Left hindlimb (tissue), 1 donor: ENCODE results near the gene C1QTNF12.

ENCODE experiments used
- DNase-seq: peaks from one replicate; pipeline ENCODE4 v3.0.0-alpha.2; 2018

The C1QTNF12 gene

DNA sequence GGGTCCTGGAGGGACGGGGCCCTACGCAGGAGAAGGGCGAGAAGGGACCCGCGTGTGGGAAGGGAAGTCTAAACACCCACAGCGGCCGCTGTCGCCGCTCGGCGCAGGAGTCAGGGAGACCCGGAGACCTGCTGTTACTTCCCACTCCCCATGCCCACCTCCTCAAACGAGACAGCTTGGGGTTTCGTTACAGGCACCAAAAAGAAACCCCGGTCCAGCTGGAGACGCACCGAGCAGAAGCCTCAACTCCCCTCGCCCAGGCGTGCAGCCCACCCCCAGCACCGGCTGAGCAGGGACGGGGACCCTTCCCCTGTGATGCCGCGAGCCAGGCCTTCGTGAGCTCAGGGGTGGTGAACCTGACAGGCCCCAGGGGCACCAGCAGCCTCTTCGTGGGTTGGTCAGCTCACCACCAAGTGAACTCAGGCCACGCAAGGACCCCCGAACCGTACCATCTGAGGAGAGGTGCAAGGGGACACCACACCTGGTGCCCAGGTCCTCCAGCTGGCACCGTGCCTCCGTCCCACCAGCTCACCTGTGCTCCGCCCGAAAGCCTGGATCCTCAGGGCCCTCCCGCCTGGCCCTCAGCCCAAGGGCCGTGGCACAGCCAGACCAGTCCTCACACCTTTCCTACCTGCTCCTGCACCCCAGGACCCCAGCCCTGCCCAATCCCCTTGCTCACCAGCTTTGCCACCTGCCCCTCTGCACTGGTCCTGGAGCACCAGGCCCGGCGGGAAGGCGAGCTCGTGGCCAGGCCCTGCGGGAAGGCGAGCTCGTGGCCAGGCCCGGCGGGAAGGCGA, 19.8 kb downstream of the C1QTNF12 start:
- no peak for DNase-seq

DNA sequence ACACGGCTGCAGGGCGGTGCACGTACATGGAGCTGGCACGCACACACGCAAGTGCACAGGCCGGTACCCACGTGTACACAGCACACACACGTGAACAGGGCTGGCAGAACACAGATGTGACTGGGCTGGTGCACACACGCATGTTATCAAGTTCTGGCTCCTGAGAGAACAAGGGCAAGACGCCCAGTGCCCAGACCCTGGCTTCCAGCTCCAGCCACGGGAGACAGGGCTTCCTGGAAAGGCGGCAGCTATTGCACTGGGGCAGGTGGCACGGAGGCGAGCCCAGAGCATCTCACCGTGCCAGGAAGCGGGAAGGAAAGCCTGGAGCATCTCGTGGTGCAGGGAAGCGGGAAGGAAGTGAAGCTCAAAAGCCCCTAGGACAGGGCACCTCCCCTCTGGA, 20.6 kb downstream of the C1QTNF12 start:
- no peak for DNase-seq

DNA sequence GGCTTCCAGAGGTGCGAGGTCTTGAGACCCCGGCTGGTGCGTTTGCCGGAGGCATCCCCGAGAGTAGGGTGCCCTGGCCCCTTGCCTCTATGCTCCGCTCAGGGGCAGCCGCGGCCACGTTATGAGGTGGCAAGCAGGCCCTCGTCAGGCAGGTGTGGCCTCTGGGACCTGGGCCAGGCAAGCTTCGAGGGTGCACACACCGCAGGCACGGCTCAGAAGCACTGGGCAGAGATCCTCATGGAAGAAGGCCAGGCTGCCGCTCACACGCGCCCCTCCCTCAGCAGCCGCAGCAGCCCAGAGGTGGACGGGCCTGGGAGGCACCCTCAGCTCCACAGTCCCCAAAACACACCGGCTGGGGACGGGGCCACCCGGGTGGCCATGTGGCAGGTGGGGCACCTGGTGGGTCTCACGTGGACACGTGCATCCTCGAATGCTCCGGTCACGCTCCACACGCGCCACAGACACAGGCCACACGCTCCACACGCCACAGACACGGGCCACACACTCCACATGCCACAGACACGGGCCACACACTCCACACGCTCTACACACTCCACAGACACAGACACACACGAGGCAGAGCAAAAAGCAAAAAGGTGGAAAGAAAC, 21.2 kb downstream of the C1QTNF12 start:
- no peak for DNase-seq

DNA sequence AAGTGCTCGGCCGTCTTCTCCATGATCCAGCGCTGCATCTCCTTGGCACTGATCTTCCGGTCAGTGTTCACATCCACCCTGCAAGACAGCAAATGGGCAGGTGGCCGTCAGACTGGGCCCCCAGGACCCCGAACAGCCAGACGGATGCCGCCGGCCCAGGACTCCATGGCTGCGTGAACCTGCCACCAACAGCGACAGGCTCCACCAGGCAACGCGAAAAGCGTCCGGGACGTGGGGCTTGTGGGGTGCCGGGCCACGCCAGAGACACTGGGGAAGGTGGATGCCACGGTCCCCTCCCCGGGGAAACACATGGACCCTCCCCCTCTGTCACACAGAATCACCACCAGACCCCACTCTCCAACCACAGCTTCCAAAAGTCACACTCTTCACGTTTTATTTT, 22.6 kb downstream of the C1QTNF12 start:
- DNase-seq, result no peak

DNA sequence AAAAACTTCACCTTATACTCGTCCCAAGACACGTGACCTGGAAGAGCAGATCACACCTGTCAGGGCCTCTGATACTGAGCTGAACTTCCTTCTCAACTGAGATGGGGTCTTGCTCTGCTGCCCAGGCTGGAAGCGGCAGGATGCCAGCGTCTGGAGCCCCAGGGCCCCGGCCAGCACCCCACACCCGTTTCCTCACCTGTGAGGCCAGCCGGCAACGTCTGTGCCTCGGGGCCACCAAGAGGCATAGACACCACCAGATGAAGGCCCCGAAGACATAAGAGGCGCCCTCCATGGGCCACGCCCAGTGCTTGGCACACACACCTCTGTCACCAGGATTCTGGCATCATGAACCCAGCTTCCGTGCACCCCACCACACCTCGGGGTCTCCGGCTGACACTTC, 23.2 kb downstream of the C1QTNF12 start:
- no peak for DNase-seq

DNA sequence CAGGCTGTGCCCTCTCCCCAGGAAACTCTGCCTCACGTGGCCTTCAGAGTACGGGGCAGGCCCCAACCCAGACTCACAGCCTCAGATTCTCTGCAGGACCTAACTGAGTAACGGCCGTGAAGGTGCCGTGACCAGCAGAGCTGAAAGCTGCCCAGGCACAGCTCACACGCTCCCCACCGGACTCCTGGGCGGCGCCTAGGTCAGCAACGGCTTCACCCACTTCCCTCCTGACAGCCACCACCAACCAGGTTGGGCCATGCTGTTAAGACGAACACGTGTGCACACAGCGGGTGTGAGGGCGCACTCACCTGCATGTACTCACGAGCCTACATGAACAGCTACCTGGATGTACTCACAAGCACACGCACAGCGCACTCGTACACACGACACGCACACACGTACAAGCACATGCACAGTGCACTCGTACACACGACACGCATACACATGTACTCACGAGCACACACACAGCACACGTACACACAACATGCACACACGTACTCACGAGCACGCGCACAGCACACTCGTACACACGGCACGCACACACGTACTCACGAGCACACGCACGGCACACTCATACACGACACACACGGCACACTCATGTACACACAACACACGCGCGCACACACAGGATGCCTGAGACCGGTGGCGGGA, 23.8 kb downstream of the C1QTNF12 start:
- DNase-seq, result no peak

DNA sequence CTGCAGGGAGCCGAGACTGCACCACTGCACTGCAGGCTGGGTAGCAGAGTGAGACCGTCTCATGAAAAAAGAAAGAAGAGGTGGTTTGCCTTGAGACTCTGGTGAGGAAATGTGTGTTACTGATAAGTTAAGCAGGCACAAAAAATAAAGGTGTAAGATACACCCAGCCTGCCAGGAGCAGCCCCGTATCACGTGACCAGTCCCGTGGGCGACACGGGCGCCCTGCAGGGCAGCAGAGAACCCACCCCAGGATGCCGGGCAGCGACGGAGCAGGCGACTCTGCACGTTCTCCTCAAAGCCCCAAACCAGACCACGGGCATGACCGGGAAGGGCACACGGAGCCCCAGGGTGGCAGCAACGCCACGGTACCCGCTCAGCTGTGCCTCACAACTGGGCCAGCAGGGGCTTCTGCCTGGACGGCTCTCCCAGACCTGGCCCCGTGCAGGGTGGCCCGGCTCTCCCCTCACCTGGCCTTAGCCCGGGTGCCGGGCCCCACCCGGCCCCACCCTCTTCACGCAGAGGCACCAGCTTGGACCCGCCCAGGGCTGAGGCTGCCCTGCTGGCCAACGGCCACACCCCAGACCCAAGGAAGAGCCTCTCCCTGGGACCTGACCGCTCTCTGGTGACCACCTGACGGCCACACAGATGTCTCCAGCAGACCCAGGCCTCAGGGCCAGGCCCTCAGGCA, 24.5 kb downstream of the C1QTNF12 start:
- no peak for DNase-seq

DNA sequence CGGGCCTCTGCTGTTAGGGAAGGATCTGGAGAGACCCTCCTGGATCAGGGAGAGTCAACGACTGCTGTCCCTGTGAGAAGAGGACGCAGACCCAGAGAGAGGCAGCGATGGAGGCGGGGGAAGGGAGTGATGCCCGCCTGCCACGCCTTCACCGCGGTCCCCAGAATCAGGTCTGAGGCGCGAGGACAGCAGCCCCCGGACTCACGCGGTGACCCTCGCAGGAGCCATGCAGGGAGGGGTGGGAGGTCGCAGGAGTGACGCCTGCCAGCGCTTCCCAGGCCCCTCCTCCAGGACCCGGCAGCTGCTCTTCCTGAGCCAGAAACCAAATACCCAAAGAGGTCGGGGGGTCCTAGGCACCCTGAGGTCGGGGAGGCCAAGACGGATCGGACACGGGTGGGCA, 26.3 kb downstream of the C1QTNF12 start:
- DNase-seq, result no peak

DNA sequence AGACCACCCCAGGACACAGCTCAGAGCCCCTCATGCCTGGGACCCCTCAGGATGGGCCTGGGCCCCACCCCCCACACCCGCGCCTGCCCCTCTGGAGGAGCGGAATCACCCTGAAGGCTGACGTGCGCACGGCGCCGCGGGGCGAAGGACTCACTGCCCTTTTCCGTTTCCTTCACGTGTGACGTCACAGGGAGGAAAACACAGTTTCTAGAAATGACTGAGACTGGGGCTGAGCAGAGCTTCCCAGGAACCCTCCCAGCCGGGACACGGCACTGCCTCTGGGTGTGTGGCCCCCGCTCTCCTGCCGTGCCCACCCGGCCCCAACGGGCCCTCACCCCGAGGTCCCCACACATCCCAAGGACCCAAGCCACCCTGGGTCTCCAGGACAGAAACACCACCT, 27.2 kb downstream of the C1QTNF12 start:
- DNase-seq, result no peak

DNA sequence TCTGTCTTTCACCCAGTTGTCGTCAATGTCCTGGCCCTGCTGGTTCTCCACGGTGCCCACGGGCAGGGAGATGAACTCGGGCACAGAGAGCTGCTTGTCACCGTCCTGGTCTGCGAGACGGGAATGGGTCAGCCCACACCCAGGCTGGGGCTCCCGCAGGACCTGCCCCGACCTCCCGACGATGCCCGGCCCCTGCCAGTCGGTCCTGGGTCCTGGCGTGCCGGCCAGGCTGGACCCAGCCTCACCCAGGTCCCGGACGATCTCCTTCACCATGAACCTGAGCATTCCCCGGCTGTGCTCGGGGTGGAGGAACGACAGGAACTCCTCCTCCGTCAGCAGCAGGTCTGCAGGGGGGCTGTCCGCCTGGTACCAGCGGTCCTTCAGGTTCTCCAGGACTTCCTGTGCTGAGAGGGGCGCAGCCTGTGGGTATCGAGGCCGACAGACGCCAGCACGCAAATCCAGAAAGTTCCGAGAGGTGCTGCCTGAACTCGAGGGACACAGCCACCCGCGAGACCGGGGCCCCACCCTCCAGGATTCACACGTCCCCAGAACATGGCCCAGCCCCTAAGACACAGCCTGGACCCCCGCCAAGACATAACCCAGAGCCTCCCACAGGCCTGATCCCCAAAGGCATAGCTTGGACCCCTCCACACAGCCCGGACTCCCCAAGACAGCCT, 27.9 kb downstream of the C1QTNF12 start:
- DNase-seq, result no peak

DNA sequence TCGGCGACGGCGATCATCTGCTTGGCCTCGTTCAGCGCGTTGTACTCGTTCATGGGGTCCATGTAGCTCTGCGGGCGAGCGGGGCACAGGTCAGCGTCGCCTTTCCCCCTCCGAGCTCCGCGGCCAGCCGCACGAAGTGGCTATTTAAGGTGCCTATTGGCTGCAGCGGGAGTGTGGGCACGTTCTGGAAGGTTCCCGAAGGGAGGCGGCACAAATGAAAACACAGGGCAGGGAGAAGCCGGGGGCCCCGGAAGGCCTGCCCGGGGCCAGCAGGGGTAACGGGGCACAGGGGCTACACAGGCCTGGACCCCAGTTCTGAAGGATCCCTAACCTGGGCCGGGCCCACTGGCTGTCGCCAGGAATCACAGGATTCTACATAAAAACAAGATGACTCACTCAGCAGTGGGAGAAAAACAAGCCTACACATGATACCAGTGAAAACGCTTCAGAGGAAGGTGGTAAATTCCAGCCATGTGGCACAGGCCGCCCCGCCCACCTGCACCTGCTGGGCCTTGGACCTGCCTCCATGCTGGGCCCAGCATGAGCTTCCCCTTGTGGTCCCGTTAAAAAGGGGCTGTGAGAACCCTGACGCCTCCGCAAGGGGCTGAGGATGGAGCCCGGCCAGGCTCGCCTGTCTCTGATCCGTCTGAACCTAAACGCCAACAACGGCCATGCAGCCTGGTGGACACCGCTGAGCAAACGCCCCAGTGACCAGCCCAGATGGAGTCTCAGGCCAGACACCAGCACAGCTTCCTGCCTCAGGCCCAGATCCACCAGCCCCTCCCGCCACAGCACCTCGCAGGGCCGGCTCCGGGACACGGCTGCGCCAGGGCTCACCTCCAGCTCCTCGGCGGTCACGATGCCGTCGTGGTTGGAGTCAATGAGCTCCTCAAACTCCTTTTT, 28.6 kb downstream of the C1QTNF12 start:
- no peak for DNase-seq

DNA sequence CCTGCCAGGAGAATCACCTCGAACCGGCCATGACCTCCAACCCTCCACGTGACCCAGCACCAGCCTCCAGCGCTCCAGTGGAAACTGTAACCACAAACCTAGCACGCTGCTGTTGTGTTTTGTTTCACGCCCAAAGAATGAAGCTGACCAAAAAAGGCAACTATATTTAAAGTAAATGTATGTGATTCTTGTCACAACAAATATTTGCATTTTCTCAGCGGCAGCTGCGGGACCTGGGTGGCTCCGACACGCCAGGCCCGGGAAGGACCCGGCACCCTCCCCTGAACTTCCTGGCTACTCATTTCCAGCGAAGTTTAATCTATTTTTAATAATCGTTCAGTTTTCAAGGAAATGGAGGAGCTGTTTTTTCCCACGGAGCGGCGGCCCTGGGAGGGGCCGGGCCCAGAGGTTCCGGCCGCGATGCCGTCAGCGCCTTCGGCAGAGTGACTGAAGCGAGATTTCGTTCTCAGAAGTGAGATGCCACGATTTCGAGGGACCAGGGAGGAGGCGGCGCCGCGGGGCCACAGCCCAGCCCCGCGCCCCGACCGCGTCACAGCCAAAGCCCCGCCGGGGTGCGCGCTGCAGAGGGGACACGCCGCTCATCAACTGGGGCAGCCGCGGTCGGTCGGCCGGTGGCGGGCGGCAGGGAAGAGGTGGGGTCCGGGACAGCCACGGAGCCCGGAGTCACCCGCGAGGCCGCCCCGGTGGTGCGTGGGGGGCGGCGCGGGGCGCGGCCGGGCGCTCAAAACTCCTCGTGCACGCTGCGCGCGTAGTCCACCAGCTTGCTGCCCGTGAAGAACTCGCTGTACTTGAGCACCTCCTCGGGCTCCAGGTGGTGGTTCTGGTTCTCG, 29.5 kb downstream of the C1QTNF12 start:
- DNase-seq, result no peak

DNA sequence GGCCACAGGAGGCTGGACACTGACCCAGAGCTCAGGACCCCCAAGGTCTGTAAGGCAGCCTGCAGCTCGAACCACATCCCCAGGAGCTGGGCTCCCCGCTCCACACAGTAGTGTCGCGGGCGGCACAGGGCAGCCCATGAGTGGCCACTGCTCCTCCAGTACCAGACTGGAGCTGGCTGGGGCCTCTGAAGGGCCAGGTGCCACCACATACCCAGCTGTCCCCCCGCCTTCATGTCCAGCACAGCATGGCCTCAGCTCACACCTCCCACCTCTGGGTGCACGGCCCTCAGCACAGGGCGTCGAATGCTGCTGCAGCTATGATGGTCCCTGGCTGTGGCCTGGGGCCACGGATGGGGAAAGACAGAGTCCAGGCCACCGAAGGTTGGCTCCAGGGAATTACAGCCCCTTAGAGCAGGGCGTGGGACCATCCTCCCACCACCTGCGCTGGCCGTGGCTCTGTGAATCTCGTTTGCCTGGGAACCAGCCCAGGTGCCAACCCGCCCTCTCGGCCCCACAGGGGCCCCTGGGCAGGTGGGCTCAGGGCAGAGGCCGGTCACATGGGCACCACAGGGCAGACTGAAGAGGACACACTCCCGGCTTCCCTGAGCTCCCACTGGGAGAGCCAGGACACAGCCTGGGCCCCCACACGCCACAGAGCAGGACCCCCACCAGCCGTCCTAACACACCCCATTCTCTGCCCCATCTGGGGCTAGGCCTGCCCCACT, 30.5 kb downstream of the C1QTNF12 start:
- no peak for DNase-seq

DNA sequence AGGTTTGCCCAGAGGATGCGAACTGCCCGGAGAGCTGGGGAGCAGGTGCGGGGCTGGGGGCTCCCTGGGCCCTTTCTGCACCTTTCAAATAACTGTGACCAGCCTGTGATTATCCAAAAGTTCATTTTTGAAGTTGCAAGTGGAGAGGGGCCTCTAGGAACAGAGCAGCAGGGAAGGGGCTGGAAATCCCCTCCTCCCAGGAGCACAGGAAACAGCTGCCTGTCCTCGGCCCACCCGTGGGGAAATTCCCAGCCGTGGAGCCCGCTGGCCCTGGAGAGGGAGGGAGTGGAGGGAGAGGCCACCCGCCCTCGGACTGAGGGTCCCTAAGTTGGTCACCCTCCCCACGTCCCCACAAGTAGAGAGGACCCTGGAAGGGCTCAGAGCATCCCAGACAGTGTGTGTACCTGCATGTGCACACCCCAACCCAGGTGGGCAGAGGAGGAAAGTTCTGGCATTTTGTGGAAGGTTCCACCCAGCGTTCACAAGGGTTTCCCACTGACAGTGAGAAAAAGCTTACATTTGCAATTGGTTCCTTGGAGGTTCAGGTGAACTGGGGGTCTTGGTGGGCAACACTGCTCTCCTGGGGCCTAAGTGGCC, 31.3 kb downstream of the C1QTNF12 start:
- DNase-seq, result no peak

DNA sequence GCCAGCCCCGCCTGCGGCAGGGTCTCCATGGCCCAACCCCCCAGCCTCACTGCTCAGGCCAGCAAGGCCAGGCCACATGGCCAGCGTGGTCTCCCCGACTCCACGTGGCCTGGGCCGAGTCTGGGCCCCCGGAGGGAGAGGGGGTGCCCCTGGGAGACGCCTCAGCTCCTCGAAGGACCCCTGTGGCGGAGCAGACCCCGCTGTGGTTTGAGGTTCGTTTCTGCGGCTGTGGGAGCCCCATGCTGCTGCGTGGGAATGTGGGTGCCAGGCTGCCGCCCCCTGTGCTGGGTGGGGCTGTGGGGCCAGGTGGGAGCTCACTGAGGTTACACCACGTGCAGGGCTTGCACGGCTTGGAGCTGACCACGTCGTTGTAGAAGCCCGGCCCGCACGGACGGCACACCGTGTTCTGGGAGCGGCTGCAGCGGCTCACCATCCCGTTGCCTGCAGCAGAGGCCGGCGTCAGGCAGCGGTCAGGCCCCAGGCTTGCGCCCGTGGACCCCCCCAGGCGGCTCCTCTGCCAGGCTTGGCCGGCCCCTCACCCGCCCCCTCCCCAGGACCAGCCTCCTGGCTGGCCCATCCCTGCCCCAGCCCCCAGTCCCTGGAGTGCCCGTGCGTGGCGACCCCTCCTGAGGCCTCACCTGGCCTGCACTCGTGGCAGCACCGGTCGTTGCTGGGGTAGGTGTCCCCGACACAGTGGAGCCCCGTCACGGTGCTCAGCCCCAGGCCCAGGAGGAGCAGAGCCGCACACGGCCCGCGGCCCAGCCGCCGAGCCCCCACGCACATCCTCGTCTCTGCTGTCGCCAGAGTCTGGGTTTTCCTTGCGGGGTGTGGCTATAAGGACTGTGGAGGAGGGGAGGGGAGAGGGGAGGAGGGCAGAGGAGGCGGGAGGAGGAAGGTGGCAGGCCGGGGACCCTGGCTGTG, 32.9 kb downstream of the C1QTNF12 start, which contains the start of gene TNFRSF4:
TNFRSF4 (minus strand) TSS at position 809 of the 921 bp plus-strand sequence; CDS start at position 783, 26 bp downstream.
- no peak for DNase-seq

DNA sequence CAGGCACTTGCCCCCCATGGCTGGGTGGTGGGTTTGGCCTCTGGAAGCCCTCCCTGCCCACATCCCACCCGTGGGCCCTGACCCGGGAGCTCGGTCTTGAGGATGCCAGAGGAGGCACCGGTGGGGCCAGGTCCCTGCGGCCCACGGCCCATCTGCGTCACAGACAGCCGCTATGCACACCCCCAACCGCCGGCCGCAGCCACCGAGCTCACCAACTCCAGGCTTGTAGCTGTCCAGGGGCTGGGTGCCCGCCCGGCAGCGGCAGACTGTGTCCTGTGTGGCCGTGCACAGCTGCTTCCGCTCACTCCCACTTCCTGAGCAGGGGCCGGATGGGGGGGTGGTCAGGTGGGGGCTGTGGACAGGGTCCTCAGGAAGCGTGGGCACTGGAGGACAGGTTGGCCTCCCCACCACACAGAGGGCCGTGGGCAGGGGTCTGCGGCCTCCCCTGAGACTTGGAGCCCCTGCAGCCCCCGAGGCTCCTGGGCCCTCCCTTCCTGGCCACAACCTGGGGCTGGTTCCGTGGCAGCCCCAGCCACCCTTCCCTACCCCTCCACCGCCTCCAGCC, 33.7 kb downstream of the C1QTNF12 start:
- DNase-seq, result peak; percentile 68

DNA sequence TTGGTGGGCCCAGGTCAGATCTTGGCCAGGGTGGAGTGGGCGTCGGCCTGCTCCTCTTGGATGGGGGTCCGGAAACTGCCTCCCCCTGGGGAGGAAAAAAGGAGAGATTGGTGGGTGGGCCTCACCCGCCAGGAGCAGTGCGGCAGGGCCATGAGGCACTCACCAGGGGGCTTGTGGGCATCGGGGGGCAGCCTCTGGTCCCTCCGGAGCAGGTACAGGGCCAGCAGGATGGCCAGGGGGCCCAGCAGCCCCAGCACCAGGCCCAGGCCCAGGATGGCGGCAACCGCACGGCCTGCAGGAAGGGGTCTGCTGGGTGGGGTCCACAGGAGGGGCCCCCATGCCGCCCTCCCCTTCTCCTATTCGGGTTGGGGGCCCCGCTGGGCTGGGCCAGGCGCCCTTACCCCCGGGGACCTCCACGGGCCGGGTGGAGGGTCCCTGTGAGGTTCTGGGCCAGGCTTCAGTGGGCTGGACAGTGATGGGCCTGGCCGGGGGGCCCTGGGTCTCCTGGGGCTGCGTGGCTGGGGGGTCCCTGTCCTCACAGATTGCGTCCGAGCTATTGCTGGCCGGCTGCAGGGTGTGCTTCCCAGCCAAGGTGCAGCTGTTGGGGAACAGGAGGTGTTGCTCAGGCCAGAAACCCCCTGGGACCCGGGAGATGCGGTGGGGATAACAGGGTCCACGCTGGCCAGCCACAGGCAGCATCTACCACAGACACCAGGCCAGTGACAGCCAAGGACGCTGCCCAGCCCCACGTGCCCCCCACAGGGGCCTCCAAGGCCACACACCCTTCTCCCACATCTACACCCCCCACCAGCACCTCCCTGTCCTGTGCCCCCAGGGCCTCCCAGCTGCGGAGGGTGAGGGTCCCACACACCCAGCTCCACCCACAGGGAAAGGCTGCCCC, 34.7 kb downstream of the C1QTNF12 start:
- peak; percentile 28 for DNase-seq
